ENCODE data around the gene FBXO9. TPM values are rescaled to one million over a fixed set of nuclear protein-coding genes. Genes with fewer than 3 reads are reported as not detected.

FBXO9 gene
- total and polyA plus RNA-seq, 10 of the 15 experiments (the other 5 are each of a cell fraction or from before 2014, with no cell fraction given), result 9.9 to 68.9 (median 31.3) TPM

GRCh38 chr6:53064726-53065265 lies 408 bp upstream of the FBXO9 start (continued):
- TF ChIP-seq NKRF (conservative IDR thresholded peaks at IDR 0.05) (no peak; the same call in none of the 2 replicates), GABPA (IDR thresholded peaks at IDR 0.05; ENCODE audit: low read depth) (peak; percentile 56; the same call in 1 of the 2 replicates), ZBED1 (IDR thresholded peaks at IDR 0.05; ENCODE audit: borderline replicate concordance) (no peak), YY1 (IDR thresholded peaks at IDR 0.05; ENCODE audit: low read depth, low read length) (peak; percentile 69), MLLT1 (IDR thresholded peaks at IDR 0.05) (peak; percentile 13; the same call in 1 of the 2 replicates), ZZZ3 (IDR thresholded peaks at IDR 0.05; ENCODE audit: control insufficient read depth, insufficient read length, low read depth) (no peak), CHD2 (IDR thresholded peaks at IDR 0.05; ENCODE audit: borderline replicate concordance, low read depth, low read length) (peak; percentile 70; the same call in 1 of the 2 replicates), KLF5 (IDR thresholded peaks at IDR 0.05; ENCODE audit: partially characterized antibody) (no peak)

GRCh38 chr6:53066077-53066417 lies 843 bp downstream of the FBXO9 start:
- no peak for FAIRE-seq
- WGBS (ENCODE audit: insufficient coverage, insufficient replicate concordance, low lambda C conversion rate, missing lambda C conversion rate), result 29% methylated on average over 19 of the region's 19 CpGs
- H3K36me3 ChIP-seq (ENCODE audit: control insufficient read depth in 2 of 2, insufficient read depth in 2 of 2, low read length in 1 of 2), result no peaks in the 10 kb centered on the region
- peak overlapping the region; percentile 93 for H3K4me2 ChIP-seq (ENCODE audit: control insufficient read depth, insufficient read depth)
- ChIA-PET POLR2A (interaction anchor here (0.7 kb wide), 1 partner anchor 21 kb away, joined by 3 read pairs; no protein-coding TSS in a partner anchor), CTCF (interaction anchor here (0.9 to 5.6 kb wide), 9 partner anchors 10 to 419 kb away, joined by 3 to 23 read pairs (median 4); partner anchors contain the start of gene GSTA4), SMC1A (ENCODE audit: uncharacterized antibody, unreplicated experiment) (interaction anchor here (1.0 to 4.9 kb wide), 5 partner anchors 9 to 184 kb away, joined by 3 to 18 read pairs (median 4); partner anchors contain the start of gene GSTA4), RAD21 (ENCODE audit: unreplicated experiment) (interaction anchor here (1.0 to 2.0 kb wide), 2 partner anchors 10 to 419 kb away, joined by 3 to 12 read pairs; no protein-coding TSS in a partner anchor)
- peak overlapping the region; percentile 85 for H3K4me3 ChIP-seq
- DNase-seq (ENCODE audit: low read depth, low spot score), result no peak
- H3K27me3 ChIP-seq (replicated peaks in 1 of 2; ENCODE audit: control insufficient read depth in 2 of 2, insufficient read depth in 2 of 2, low read length in 1 of 2), result no peaks in the 10 kb centered on the region
- no TSS peak for BruUV-seq (replicated peaks)
- H3K9me3 ChIP-seq (replicated peaks; ENCODE audit: control insufficient read depth, insufficient read depth, low read length), result no peaks in the 10 kb centered on the region
- peaks cover 14% of the 10 kb centered on the region for H3K4me1 ChIP-seq (ENCODE audit: control insufficient read depth, insufficient read depth, low read length)
- no peaks in the 10 kb centered on the region for H4K20me1 ChIP-seq (ENCODE audit: control insufficient read depth, insufficient read depth)
- peak overlapping the region; percentile 76 for H3K9ac ChIP-seq (ENCODE audit: control insufficient read depth, insufficient read depth, low read length)
- no peak for ATAC-seq
- H2AFZ ChIP-seq (ENCODE audit: control insufficient read depth, low read depth, low read length), result peak overlapping the region; percentile 100
- H3K79me2 ChIP-seq (ENCODE audit: control insufficient read depth, insufficient read depth, low read length), result peaks cover 14% of the 10 kb centered on the region
- intact Hi-C loops (cut with micrococcal nuclease; ENCODE audit: unreplicated experiment), result loop anchor here (2.0 kb wide), 1 partner anchor 419 kb away; no protein-coding TSS in a partner anchor
- peak overlapping the region; percentile 78 for H3K27ac ChIP-seq (ENCODE audit: control insufficient read depth, insufficient read depth)
- in situ Hi-C loops (cut with MboI), result no loop called here
- TF ChIP-seq YBX1 (IDR thresholded peaks at IDR 0.05) (no peak), ZBTB11 (CRISPR knock-in tag; IDR thresholded peaks at IDR 0.05) (no peak), ELK1 (IDR thresholded peaks at IDR 0.05; ENCODE audit: low read depth, low read length) (no peak), ZZZ3 (IDR thresholded peaks at IDR 0.05; ENCODE audit: control insufficient read depth, insufficient read length, low read depth) (no peak), TCF7 (IDR thresholded peaks at IDR 0.05; ENCODE audit: borderline replicate concordance) (no peak), MXI1 (IDR thresholded peaks at IDR 0.05; ENCODE audit: low read depth, low read length) (0 out of 2 replicates have a peak, but pooled peaks have one; percentile 27), SREBF2 (IDR thresholded peaks at IDR 0.05; ENCODE audit: low read length) (no peak), PAX8 (IDR thresholded peaks at IDR 0.05) (no peak)
